CD4-positive, alpha-beta T cell treated with Interleukin-4 for 4 hours (primary cell): ENCODE results near the gene BHMT.
A peak's percentile ranks its signal among the peaks of the same experiment; 100 is the strongest.
"Not testable (repeated sequence)": the region's sequence is repeated elsewhere in the genome, so short reads cannot be mapped to it uniquely, and the experiment has no call there.

Source experiments
- DNase-seq: peaks from one replicate; pipeline ENCODE4 v3.0.0-alpha.2; 2020

BHMT gene

DNA sequence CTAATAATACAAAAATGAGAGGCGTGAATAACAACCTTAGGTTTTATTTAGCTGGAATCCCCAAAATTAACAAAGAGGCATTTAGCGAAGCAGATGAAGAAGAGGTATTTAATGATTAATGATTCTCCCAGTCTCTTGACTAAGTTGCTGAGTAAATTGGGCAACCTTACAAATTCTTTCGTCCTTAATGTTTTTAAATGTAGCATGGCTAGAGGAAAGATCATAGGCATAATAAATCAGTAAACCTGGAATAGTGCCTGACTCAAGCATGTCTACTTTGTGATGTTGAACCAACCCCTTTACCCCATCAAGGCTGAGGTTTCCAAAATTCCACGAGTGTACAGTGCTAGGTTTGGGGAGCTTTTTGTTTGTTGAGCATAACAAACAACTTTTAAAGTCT is 7.9 kb downstream of the BHMT start:
- DNase-seq: no peak

DNA sequence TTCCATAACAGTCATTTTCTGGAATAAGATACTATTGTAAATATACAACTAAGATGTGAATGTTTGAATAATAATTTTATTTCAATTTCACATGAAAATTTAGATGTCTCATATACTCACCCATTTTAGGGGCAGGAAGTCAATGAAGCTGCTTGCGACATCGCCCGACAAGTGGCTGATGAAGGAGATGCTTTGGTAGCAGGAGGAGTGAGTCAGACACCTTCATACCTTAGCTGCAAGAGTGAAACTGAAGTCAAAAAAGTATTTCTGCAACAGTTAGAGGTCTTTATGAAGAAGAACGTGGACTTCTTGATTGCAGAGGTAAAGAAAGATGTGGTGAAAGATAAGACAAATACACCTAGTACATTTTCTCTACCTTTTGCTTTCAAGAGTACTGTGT is 8.6 kb downstream of the BHMT start:
- DNase-seq: no peak

DNA sequence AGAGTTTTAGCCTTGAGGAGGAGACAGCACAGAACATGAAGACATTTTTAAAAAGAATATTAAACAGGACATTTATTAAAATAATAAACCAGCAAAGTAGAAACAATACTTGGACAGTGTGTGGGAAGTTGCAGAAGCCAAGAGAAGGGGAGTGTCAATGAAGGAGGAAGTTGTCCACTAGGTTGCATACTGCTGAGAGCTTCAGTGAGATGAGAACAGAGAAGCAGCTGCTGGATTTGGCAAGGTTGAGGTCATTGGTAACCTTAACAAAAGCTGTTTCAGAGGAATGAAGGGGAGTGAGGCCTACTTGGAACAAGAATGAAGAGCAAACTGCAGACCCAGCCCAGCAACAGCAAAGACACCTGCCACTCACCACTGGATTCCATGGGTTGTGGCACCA is 11.4 kb downstream of the BHMT start:
- DNase-seq: no peak

DNA sequence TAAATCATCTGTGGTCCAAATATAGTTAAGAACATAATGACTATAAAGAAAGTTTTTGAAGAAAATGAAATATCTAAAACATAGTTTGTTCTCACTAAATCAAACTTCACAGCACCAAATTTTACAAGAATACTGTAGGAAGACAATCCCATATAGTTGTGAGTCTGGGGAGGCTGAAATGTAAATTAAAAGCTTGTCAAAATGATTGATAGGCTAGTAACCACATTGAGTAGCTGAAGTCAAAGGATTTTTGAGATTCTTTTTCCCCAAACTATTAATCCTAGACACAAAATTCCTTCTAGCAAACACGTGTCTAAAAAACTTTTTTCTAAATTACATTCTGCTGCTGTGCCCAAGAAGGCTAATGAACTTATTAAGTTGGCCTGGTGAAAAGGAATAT is 13.0 kb downstream of the BHMT start:
- no peak for DNase-seq

DNA sequence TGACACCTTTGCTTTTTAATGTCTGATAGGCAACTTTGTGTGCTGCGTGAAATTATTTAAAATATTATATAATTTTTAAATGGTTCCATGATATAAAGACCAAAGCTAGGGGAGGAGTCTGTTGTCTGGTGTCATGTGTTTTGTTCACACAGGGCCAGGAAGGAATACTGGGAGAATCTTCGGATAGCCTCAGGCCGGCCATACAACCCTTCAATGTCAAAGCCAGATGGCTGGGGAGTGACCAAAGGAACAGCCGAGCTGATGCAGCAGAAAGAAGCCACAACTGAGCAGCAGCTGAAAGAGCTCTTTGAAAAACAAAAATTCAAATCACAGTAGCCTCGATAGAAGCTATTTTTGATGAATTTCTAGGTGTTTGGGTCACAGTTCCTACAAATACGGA is 19.2 kb downstream of the BHMT start:
- no peak for DNase-seq

DNA sequence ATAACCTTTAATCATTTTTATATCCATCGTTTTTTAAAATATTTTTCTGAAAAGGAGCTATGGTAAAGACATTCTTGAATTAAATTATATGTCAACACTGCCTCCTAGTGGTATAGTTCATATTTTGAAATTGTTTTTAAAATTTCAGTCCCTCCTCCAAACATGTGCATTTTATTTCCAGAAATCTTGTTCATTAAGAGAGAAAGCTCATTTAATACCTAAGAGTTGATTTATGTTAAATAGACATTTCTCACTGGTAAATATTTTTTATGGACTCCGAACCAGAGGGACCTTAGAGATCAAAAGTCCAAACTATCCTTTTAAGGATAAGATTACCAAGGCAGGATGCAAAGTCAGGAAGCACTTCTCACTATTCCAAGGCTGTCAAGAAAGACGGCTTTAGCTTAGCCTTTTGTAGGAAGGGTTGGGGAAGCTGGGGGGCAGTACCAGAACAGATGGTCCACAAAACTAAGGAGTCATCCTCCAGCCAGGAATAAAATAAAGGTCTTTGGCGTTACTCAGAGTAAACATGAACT is 21.6 kb downstream of the BHMT start:
- DNase-seq: peak; percentile 38

DNA sequence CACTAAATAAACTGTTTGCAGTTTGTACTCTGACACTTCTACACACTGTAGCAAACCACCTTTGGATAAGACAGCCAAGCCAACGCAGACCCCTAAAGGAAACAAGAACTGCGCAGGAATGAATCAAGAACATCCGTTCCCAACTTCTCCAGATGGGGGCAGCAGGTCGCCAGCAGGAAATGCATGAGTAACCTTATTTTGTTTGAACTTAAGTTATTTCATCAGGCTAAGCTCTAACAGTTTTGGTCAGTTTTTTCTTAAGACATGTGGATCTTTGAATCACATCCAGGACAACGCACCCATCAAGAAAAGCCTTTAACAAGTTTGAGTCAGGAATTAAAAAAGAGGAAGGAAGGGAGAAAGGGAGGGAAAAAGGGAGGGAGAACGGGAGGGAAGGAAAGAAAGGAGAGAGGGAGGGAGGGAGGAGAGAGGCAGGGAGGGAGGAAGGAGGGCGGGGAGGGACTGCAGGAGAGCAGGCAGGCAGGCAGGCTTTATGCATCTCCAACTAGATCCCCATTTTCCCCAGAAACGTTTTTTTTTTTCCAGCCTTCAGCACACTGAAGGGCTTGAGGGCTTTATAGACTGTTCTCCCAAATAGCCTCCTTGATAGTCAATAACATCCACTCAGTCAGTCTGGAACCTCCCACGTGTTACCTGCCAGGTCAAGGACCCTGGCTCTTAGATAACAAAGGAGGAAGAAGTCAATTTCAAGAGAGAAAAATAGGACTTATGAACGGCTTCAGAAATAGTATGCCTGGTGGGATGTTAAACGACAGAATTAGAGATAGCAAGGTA is 22.2 kb downstream of the BHMT start:
- DNase-seq: peak; percentile 64

DNA sequence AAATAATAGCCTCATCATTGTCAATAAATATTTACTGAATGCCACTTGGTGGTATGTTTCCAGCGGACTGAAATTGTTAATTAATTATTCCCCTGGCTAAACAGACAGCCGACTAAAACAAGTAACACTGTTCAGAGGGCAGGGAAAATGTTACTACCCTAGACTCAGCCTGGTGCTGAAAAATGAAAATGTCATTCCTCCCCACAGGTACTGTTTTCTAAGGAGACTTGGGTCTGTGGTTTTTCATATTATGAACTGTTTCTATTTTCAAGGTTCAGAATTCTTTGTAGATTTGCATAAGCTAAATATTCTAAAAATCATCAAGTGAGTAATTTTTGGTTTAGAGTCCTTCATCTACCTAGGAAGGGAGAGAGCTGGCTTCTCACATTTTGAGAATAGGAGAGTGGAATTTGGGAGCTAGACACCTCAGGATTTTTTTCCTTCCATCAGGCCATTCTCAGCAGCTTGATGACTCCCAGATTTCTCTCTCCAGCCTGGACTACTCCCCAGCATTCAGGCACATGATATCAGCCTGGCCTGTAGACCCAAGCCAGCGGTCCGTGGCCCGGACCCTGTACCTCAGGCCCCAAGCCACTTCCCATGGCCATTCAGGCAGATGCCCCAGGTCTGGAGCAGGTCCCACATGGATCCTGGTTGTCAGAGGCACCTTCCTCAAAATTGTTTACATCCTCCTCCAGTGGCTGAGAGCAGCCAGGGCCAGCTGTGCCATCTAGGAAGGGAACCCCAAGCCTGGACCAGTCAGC is 24.4 kb downstream of the BHMT start:
- DNase-seq: no peak

DNA sequence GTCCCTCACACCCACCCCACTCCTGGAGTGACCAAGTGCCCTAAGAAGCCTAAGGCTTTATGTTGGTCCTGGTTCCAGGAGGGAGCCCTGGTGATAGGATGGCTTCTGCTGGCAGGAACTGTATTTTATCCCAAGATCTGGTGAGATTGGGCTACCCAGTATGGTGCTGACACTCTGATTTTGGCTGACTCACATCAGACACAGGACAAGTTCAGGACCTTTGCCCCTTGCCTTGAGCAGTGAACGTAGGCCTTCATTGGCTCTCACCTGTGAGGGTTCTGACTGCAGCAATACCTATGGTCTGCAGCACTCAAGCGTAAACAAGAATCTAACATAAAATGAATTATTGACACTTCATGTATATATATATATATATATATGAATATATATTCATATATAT is 25.0 kb downstream of the BHMT start:
- no peak for DNase-seq

DNA sequence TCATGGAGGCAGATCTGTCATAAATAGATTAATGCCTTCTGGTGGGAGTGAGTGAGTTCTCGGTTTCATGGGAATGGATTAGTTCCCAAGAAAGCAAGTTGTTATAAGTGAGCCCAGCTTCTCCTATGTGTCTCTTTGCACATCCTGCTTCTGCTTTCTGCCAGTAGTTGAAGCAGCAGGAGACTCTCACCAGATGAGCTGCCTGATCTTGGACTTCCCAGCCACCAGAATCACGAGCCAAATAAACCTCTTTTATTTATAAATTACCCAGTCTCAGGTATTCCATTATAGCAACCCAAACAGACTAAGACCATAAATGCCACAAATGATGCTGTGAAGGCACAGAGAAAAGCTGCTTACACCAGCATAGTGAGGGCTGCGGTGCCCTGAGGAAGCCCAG is 28.9 kb downstream of the BHMT start:
- DNase-seq: no peak

DNA sequence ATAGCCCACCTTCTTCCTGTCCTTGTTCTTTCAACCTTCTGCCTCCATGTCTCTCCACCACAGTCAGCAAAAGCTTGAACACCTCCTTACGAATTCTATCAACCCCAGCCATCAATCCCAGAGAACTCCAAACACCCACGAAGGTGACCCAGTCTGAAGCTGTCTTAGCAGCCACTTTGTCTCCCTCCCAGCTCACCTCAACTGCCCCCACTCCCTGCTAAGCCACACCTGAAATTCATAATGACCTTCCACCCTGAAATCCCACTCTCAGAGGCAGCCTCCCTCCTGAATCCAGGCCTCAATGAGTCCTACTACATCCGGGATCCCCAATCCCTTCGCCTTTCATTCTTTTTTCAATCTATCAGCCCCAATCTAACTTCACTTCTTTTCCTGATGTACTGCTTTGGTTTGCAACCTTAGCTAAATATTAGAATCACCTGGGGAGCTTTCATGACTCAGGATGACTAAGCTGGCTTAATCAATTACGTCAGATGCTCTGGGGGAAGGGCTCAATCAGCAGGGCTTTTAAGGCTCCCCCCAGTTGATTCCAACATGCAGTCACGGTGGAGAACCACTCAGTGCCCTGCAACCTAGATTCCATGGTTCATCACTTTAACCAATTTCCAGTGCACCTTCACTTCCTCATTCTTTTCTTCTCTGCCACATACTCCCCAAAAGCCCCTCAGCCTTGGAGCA is 32.2 kb downstream of the BHMT start:
- DNase-seq: no peak

DNA sequence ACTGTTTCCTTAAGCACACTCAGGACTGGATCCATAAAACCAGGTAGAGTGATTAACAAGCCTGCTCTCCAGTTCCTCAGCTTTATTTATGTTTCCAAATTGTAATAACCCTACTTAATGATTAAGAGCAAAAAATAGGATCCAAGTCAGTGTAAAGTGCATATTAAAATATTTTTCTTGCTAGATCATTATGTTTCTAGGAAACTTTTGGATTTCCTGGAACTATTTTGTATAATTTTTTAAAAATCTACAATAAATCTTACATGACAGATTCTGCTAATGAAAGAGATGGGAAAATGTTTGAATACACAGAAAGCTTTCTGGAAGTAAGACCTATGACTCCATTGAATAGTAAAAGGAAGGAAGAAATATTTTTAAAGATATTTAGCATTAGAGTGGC is 35.5 kb downstream of the BHMT start:
- DNase-seq: no peak

DNA sequence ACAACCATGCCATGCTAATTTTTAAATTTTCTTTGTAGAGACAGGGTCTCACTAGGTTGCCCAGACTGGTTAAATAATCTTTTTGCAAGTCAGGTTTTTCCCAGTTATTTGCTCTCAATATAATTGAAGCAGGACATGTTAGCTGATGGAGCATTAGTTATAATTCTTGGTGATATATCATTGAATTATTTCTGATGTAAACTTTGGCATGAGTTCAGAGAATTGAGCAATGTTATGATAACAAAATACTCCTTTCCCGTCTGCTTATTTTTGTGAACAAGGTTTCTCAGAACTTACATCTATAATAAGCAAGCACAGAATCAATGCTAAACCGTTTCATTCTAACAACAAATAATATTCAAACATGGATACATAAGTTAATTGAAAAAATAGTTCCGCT is 37.8 kb downstream of the BHMT start:
- DNase-seq: no peak

DNA sequence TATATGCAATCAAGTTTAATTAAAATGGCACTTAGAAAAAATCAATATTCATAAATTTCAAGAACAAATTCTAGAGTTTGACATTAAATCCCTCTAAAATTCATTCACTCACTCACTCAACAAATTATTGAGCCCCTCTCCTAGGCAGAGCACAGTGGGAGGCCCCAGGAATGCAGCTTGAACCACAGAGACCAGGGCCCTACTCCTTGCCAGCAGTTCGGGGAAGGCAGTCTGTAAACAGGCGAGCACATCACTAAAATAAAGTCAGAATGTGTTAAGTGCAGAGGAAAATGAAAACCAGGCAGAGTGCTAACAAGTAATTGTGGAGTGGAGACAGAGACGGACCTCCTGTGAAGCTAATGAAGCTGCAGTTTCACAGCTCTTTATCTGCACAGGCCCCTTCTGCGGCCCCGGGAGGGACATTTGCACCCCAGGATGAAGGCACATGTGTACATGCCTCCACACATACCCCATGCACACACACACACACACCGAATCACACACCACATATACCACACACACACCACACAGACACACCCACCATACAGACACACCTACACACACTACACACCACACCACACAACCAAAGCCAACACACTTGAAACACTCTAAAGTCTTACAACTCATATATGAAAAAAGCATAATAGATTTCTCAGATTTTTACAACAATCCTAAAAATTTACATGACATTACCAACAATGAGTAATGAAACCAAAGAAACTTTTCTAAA is 40.5 kb downstream of the BHMT start:
- no peak for DNase-seq

DNA sequence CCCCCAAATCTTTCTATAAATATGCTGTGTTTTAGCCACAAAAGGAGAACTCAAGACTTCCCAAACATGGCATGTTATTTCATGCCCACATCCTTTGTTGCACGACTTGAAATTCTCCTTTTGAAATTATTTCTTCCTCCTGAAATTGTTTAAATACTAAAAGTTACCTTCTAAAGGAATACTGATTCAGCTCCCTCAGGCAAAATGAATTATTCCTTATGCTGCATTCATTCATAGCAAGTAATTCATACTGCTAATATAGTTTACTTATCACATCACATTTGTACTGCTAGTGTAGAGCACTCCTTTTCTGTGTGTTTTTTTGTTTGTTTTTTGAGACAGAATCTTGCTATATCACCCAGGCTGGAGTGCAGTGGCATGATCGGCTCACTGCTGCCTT is 45.7 kb downstream of the BHMT start:
- DNase-seq: no peak

DNA sequence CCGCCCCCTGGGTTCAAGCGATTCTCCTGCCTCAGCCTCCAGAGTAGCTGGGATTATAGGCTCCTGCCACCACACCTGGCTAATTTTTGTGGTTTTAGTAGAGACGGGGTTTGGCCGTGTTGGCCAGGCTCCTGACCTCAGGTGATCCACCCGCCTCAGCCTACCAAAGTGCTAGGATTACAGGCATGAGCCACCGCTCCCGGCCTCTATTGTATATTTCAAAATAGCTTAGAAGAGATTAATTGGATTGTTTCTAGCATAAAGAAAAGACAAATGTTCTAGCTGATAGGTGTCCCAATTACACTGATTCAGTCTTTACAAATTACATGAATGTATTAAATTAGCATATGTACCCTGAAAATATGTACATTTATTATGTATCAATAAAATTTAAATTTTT is 50.0 kb downstream of the BHMT start:
- not testable (repeated sequence) for DNase-seq

DNA sequence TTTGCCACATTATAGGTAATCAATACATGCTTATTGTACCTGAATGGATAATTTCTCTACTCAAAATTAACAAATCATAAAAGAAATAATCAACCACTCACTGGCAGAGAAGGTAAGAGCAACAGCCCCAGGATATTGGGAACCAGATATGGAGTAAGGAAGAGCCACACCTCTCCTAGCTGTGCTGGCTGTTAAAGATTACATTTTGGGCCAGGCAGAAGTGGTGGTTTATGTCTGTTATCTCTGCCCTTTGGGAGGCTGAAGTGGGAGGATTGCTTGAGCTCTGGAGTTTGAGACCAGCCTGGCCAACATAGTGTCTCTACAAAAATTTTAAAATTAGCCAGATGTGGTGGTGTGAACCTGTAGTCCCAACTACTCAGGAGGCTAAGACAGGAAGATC is 56.4 kb downstream of the BHMT start:
- no peak for DNase-seq

DNA sequence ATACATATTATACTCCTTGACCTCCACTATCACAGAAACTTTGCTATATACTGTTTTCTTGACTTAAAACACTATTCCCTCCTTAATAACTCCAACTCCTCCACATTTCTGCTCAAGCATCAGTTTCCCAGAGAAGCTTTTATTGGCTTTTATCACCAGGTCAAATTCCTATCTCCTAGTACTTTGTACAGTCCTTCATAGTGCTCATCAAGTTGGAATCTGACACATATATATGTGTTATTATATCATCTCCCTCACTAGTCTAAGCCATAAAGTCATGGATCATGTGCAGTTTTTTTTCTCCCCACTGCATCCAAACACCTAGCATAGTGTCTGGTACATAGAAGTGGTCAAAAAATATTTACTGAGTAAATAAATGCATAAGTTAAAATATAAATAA is 59.1 kb downstream of the BHMT start:
- no peak for DNase-seq

DNA sequence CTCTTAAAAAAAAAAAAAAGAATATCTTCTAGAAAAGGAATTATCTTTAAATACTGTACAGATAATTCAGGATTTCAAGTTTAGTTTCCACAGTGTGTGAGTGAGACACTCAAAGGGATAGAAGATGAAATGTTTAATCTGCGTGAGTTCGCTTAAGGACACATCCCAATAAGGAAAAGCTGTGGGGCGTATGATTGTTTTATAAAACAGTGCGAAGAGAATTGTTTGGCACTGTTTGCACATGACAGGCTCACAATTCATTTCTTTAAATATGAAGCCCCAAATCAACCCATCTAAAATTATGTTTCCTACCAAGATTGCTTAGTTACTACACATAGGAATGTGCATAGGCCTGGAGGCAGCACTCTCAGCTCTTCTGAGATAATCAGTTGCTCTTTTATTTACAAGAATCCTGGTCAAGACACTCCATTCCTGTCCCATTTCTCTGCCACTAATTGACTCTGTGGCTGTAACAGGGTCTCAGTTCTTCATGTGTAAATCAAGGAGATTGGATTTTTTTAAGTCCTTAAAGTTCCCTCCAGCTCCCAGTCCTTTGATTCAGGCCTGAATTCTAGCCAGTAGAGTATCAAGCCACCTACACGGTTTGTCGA is 60.1 kb downstream of the BHMT start:
- no peak for DNase-seq

DNA sequence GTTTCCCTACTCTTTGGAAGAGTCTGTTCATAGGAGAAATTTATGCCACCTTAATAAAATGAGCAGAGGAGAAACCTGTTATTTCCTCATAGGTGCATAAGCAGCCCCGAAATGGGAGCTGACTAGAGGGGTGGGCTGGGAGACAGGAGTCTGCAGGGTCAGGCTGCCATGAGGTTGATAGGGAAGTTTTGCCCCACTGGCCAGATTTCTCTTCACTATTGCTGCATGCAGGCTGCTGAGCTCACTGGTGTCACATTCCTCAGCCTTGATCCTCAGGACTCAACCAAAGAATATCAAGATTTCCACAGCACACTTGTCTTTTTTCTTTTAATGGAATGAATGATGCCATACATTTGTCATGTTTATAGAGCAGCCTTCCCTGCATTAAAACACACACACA is 60.7 kb downstream of the BHMT start:
- DNase-seq: no peak

DNA sequence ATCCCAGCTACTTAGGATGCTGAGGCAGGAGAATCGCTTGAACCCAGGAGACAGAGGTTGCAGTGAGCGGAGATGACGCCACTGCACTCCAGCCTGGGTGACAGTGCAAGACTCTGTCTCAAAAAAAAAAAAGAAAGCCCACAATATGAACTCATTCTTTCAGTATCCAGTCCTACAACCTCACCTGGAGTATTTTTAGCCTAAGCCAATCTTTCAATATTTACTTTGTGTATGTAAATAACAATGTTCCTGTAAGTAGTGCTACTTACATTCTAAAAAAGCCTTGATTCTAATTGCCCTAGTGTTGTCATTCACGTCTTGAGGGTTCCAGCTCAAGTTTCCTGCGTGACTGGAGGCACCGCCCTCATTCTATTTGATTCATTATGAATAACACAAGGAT is 62.0 kb downstream of the BHMT start:
- no peak for DNase-seq

DNA sequence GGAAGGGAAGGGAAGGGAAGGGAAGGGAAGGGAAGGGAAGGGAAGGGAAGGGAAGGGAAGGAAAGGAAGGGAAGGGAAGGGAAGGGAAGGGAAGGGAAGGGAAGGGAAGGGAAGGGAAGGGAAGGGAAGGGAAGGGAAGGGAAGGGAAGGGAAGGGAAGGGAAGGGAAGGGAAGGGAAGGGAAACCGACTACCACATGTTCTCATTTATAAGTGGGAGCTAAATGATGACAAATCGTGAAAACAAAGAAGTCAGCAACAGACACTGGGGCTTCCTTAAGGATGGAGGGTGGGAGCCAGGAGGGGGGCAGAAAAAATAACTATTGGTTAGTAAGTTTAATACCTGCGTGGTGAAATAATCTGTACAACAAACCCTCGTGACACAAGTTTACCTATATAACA is 68.8 kb downstream of the BHMT start:
- not testable (repeated sequence) for DNase-seq
